Small intestine (tissue), 7 donors: Measurements from ENCODE around the gene TFB2M. TPM values are rescaled to one million over a fixed set of nuclear protein-coding genes. Genes with fewer than 3 reads are reported as not detected.

ENCODE experiments used
- DNase-seq, 2 donors: peaks; one replicate each; pipeline versions ENCODE4 v3.0.0 to v3.0.0-alpha.2; 2013
- FAIRE-seq: peaks from 2 replicates; lab custom pipeline; 2012; peaks lifted over from hg19 to GRCh38; lab: Jason Lieb, UNC
- H3K27ac ChIP-seq, 3 donors: one replicate each; pipeline ENCODE4 v1.5.1; 2013; ENCODE audit warnings: low read length in 2 of 3, mild to moderate bottlenecking in 2 of 3, control low read depth in 1 of 3, inconsistent platforms in 1 of 3, low read depth in 1 of 3, moderate library complexity in 1 of 3
- H3K27me3 ChIP-seq, 3 donors: one replicate each; pipeline ENCODE4 v1.6.1; 2013; ENCODE audit warnings: low read length in 3 of 3, inconsistent platforms in 1 of 3; ENCODE audit not compliant: control insufficient read depth in 3 of 3, insufficient read depth in 3 of 3
- H3K36me3 ChIP-seq, 3 donors: one replicate each; pipeline ENCODE4 v1.6.1; 2013; ENCODE audit warnings: low read length in 3 of 3, inconsistent platforms in 1 of 3, low read depth in 1 of 3, mild to moderate bottlenecking in 1 of 3, moderate library complexity in 1 of 3; ENCODE audit not compliant: control insufficient read depth in 3 of 3, insufficient read depth in 2 of 3
- H3K4me1 ChIP-seq, 3 donors: one replicate each; pipeline ENCODE4 v1.6.1; 2013; ENCODE audit warnings: low read length in 2 of 3, inconsistent platforms in 1 of 3, low read depth in 1 of 3, mild to moderate bottlenecking in 1 of 3, moderate library complexity in 1 of 3; ENCODE audit not compliant: control insufficient read depth in 3 of 3, insufficient read depth in 2 of 3
- H3K4me3 ChIP-seq, 3 donors: one replicate each; pipeline ENCODE4 v1.5.1; 2013; ENCODE audit warnings: low read length in 3 of 3, control low read depth in 1 of 3, inconsistent platforms in 1 of 3, low read depth in 1 of 3, mild to moderate bottlenecking in 1 of 3, moderate library complexity in 1 of 3
- H3K9me3 ChIP-seq, 2 donors: one replicate each; pipeline ENCODE4 v1.6.1; 2013; ENCODE audit warnings: low read depth in 1 of 2, low read length in 1 of 2; ENCODE audit not compliant: control insufficient read depth in 2 of 2, insufficient read depth in 1 of 2
- whole genome bisulfite sequencing, 3 donors: extraction: QIAGEN DNeasy Blood & Tissue Kit; methylation state at CpG; one replicate each; pipeline ENCODE4 v1.1.7; 2013; 5-methylcytosine and 5-hydroxymethylcytosine counted together
- polyA plus RNA-seq, 4 donors: library from polyadenylated mRNA; stranded (reverse) in 3 of 4; unstranded in 1 of 4; fragments of 200-250 nt in 3 of 4; fragments of 120-200 nt in 1 of 4; gene quantifications; one replicate each; pipeline versions ENCODE4 v1.2.1 to v1.2.3, GENCODE V29; 2013
- donor health status: healthy with polysubstance abuse.
- donor health status: control.
- donor health status: control.
- donor health status: Bipolar disorder and iron deficiency.
- donor health status: healthy.

The TFB2M gene
- polyA plus RNA-seq, 4 donors = 7.8 to 16.6 (median 10.4) TPM

DNA sequence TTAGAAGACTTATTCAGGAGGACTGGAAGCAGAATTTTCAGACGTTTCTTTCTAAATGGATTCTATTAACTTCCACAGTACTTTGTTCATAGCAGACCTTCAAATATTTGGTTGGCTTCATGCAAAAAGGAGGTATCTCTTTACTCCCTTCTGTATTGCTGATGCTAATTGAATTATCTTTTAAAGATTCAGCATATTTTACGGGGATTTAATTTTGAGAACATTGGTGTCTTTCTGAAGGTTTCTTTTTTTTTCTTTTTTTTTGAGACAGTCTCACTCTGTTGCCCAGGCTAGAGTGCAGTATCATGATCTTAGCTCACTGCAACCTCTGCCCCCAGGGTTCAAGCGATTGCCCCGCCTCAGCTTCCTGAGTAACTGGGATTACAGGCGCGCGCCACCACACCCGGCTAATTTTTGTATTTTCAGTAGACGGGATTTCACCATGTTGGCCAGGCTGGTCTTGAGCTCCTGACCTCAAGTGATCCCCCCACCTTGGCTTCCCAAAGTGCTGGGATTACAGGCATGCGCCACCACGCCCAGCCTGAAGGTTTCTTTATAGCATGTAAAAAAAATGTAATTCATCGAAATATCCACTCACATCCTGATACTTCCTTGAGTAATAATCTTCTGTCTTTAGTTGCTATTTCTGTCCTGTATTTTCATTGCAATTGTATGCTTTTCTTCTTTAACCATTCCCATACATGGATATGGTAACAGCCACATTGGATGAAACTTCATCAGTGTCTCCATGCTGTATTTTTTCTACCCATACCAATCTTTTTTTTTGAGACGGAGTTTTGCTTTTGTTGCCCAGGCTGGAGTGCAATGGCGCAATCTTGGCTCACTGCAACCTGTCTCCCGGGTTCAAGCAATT, 14.7 kb upstream of the TFB2M start:
- WGBS, 3 donors = 90 to 91% (median 90%) methylated on average over 15 of the region's 15 CpGs
- no peak overlapping the region for H3K4me3 ChIP-seq
- H3K27ac ChIP-seq = peak overlapping the region in 1 of 3 donors; percentile 31
- peaks cover 0 to 5% (median 0%) of the 10 kb centered on the region in 3 donors for H3K36me3 ChIP-seq
- H3K4me1 ChIP-seq = peaks cover 2 to 20% (median 17%) of the 10 kb centered on the region in 3 donors
- no peaks in the 10 kb centered on the region for H3K27me3 ChIP-seq
- DNase-seq (peak in 1 of 2 donors; percentile 41), FAIRE-seq (no peak)
- H3K9me3 ChIP-seq = no peaks in the 10 kb centered on the region

DNA sequence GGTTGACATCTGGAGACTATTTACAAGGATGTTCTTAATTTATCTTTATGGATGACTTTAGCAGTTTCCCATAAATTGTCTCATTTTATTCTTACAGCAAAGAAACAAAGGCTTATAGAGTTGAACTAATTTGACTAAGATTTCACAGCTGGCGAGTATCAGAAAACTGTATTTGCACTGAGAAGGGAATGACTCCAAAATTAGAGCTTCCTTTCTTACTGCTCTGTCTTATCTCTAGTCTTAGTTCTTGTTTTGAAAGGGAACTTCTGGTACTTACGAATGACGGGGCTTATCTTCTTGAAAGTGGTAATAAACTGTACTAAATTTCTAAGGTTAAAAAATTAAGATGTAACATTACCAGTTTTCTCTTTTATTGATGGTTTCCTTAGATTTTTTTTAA, 13.8 kb upstream of the TFB2M start:
- Histone ChIP-seq H3K9me3 (no peaks in the 10 kb centered on the region), H3K27ac (no peak overlapping the region), H3K4me3 (no peak overlapping the region), H3K36me3 (peaks cover 0 to 2% (median 0%) of the 10 kb centered on the region in 3 donors), H3K4me1 (peaks cover 2 to 19% (median 17%) of the 10 kb centered on the region in 3 donors), H3K27me3 (no peaks in the 10 kb centered on the region)
- FAIRE-seq (no peak), DNase-seq (no peak)
- whole genome bisulfite sequencing, 3 donors = 24 to 37% (median 32%) methylated on average over 3 of the region's 3 CpGs

DNA sequence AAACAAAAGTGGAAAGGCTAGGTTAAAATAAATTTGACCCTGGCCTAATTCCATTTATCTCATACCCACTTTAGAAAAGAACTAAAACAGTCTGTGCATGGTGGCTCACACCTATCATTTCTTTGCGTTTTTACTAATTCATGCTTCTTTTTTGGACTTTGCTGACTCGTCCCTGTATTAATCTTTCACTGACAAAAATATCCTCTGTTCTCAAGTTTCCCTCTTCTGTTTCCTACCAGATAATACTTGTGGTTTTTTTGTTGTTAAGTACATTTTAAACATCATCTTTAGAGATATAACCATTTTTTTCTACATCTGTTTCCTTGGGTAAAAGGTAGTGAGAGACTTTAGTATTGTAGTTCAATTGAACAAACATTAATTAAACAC, 11.7 kb upstream of the TFB2M start:
- DNase-seq = no peak
- Histone ChIP-seq H3K4me3 (no peak overlapping the region), H3K27ac (no peak overlapping the region), H3K27me3 (no peaks in the 10 kb centered on the region), H3K9me3 (no peaks in the 10 kb centered on the region), H3K4me1 (peaks cover 2 to 10% (median 9%) of the 10 kb centered on the region in 3 donors), H3K36me3 (peaks cover 0 to 2% (median 0%) of the 10 kb centered on the region in 3 donors)
- FAIRE-seq = no peak
- WGBS, 3 donors = 46 to 78% (median 67%) methylated on average over 2 of the region's 2 CpGs

DNA sequence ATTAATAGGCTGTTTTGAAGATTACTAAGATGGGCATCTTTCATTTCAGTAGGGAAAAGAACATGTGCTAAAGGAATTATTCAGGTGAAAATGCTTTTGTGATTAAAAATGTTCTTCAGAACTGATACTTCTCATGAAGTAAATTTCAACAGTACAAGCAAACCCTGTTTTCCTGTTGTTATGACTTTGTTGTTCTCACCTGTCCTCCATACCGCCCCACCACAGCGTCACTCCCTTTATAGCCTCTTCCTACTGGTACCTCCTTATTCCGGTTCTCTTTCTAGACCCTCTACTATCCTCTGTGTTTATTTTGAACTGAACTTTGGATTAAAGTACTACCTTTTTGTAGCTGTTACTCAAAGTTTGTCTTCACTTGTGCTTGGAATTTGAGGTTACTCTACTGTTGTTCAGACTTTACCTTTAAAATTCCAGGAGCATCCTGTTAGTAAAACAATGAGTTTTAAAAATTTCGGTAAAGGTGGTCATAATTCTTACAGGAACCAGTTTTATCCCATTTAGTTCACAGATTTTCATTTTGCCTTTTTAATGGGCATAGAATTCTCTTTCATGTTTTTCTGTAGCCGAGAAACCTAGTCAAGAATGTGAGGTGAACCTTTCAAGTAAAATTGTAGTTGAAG, 11.1 kb upstream of the TFB2M start:
- Histone ChIP-seq H3K9me3 (no peaks in the 10 kb centered on the region), H3K4me3 (no peak overlapping the region), H3K36me3 (peaks cover 0 to 2% (median 0%) of the 10 kb centered on the region in 3 donors), H3K4me1 (peaks cover 2 to 9% (median 6%) of the 10 kb centered on the region in 3 donors), H3K27me3 (no peaks in the 10 kb centered on the region), H3K27ac (peak overlapping the region in 1 of 3 donors; percentile 12)
- WGBS, 3 donors = 73 to 87% (median 83%) methylated on average over 5 of the region's 5 CpGs
- DNase-seq (no peak), FAIRE-seq (no peak)

DNA sequence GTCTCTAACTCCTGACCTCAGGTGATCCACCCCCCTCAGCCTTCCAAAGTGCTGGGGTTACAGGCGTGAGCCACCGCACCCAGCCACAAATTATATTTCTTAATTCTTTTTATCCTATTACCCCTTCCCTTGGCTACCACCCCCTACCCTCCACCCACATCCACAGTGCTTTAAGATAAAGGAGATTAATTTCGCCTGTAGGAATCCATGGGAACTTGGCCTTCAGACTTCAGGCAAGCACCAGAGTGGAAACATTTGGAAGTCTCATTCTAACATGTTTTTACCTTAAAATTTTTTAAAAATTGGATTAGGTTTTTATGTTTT, 10.6 kb upstream of the TFB2M start:
- 85 to 90% (median 87%) methylated on average over 3 of the region's 3 CpGs for WGBS, 3 donors
- Histone ChIP-seq H3K27me3 (no peaks in the 10 kb centered on the region), H3K9me3 (no peaks in the 10 kb centered on the region), H3K27ac (no peak overlapping the region), H3K4me3 (no peak overlapping the region), H3K4me1 (peaks cover 2 to 9% (median 3%) of the 10 kb centered on the region in 3 donors), H3K36me3 (peaks cover 0 to 2% (median 0%) of the 10 kb centered on the region in 3 donors)
- FAIRE-seq (no peak), DNase-seq (no peak)

DNA sequence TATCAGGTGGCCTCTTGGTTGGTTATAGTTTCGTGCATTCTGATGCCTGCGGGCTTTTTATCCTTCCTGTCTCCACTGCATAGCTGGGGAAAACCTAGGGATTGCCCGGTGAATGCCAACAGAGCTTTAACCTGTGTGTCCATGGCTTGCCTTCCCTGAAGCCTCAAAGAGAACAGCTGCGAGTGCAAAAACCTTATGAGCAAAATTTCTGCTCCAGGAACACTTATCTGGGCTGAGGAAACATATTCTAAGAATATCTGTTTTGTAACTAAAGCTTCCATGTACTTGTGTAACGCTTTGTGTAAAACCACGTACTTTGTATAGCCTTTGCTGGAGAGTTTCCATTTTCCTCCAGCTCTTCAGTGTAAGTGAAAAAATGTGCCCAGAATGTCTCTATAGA, 7.4 kb upstream of the TFB2M start:
- H3K4me1 ChIP-seq = peaks cover 0 to 7% (median under 1%) of the 10 kb centered on the region in 3 donors
- H3K27ac ChIP-seq = peak overlapping the region in 1 of 3 donors; percentile 17
- no peak for FAIRE-seq

DNA sequence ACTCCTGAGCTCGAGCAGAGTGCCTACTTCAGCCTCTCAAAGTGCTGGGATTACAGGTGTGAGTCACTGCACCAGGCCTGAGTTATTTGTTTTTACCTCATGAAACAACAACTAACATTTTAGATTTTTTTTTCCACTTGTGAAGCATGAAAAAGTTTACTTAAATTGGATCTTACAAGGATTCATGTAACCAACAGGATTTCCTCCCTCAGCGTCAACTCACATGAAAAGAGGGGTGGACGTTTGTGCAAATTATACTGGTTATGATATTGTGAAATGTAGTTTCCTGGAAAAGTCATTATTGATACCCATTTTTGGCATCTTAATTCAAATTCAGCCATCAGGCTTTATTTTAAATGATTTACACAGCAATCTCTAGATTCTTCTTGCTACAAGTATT, 6.7 kb upstream of the TFB2M start:
- 65 to 87% (median 76%) methylated on average over 3 of the region's 3 CpGs for WGBS, 3 donors
- Histone ChIP-seq H3K9me3 (no peaks in the 10 kb centered on the region), H3K36me3 (peaks cover 0 to 2% (median 0%) of the 10 kb centered on the region in 3 donors), H3K27me3 (no peaks in the 10 kb centered on the region), H3K27ac (no peak overlapping the region), H3K4me3 (no peak overlapping the region), H3K4me1 (peaks cover 0 to 7% (median 2%) of the 10 kb centered on the region in 3 donors)
- DNase-seq (no peak), FAIRE-seq (no peak)

More for the DNA sequence above, 7.4 kb upstream of the TFB2M start:
- no peaks in the 10 kb centered on the region for H3K27me3 ChIP-seq
- 55 to 86% (median 77%) methylated on average over 6 of the region's 6 CpGs for WGBS, 3 donors
- H3K9me3 ChIP-seq = no peaks in the 10 kb centered on the region
- peaks cover 0 to 2% (median 0%) of the 10 kb centered on the region in 3 donors for H3K36me3 ChIP-seq
- DNase-seq = no peak
- no peak overlapping the region for H3K4me3 ChIP-seq

DNA sequence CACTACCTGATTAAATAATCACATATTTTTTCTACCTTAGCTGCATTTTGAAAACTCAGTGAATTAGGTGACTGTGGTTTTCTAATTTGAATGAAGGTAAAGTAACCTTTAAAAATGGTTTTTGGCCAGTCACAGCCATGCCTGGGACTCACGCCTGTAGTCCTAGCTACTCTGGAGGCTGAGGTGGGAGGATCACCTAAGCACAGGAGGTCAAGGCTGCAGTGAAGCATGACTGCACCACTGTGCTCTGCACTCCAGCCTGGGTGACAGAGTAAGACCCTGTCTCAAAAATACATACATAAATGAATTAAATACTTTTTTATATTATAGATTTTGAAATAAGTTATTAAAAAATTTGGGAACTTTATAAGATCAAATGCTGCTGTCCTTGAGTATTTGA, 5.9 kb upstream of the TFB2M start:
- H3K36me3 ChIP-seq = peaks cover 0 to 2% (median 0%) of the 10 kb centered on the region in 3 donors
- WGBS, 3 donors = 96 to 100% (median 98%) methylated on average over 1 of the region's 1 CpG
- no peak overlapping the region for H3K4me3 ChIP-seq
- H3K27ac ChIP-seq = peak overlapping the region in 1 of 3 donors; percentile 68
- no peaks in the 10 kb centered on the region for H3K9me3 ChIP-seq
- no peaks in the 10 kb centered on the region for H3K27me3 ChIP-seq
- no peak for DNase-seq
- H3K4me1 ChIP-seq = peaks cover 0 to 7% (median 2%) of the 10 kb centered on the region in 3 donors
- no peak for FAIRE-seq
